CD1c-positive myeloid dendritic cell (primary cell): ENCODE results near the gene HAUS3.
"Not testable (repeated sequence)": the region's sequence is repeated elsewhere in the genome, so short reads cannot be mapped to it uniquely, and the experiment has no call there.

ENCODE experiments used
- DNase-seq: peaks from one replicate; pipeline ENCODE4 v3.0.0-alpha.2; 2016; ENCODE audit errors: extremely low spot score

The HAUS3 gene

DNA sequence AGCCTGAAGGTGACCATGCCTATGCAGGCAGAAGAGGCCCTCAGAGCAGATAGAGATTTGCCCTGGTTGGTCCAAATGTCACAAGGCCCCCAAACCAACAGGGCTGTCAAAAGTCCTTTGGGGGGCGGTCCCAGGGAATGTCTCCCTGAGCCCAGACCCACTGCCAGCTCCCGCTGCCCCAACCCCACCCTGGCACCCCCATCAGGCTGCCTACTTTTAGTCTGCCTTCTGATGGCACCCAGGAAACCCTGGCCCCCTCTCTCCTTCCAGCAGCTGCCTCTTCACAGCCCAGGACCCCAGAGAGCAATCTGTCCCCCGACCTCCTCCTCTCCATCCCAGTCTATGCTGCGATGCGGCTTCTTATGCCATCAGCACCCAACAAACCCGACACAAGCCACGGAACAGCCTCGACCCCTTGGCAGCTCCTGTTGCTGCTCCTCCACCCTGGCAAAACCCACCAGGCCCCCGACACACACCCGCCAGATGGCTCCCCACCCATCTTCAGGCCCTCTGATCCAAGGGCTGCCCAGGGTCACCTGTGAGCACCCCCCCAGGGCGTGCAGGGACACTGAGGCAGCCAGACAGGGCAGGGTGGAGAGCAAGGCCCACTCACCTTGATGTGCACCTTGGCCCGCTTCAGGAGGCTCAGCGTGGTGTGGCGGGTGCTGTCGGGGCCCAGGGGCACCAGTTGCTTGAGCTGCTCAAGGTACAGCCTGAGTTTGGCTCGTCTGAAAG is 10.0 kb upstream of the HAUS3 start:
- no peak for DNase-seq

DNA sequence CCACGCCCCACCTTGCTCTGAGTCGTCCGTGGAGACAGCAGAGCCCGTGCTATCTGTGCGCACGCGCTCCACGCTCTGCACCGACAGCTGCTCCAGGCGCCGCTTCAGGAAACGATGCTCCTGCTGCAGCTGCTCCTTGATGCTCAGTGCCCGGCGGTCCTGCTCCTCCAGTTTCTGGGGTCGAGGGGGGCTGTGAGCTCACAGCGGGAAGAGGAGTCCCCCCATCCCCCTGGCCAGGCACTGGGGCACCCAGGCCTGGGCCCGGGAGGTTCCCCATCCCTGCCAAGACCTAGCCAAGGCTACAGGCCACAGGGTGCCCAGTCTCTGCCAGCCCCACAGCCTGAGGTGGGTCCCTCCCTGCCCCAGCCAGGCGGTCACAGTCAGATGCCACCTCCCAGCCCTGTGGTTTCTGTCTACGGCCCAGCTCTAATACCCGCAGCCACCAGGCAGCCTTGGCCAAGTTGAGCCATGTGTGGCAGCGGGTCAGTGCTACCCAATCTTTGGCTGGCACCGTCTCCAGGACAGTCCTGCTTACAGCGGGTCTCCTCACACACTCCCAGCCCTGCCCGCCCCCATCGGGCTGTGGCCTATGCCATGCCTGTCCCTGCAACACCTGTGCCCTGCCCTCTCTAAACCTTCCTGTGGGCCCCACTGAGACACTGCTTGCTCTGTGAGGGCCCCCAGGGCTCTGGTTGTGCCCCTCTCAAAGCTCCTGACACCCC is 9.3 kb upstream of the HAUS3 start:
- DNase-seq = no peak

DNA sequence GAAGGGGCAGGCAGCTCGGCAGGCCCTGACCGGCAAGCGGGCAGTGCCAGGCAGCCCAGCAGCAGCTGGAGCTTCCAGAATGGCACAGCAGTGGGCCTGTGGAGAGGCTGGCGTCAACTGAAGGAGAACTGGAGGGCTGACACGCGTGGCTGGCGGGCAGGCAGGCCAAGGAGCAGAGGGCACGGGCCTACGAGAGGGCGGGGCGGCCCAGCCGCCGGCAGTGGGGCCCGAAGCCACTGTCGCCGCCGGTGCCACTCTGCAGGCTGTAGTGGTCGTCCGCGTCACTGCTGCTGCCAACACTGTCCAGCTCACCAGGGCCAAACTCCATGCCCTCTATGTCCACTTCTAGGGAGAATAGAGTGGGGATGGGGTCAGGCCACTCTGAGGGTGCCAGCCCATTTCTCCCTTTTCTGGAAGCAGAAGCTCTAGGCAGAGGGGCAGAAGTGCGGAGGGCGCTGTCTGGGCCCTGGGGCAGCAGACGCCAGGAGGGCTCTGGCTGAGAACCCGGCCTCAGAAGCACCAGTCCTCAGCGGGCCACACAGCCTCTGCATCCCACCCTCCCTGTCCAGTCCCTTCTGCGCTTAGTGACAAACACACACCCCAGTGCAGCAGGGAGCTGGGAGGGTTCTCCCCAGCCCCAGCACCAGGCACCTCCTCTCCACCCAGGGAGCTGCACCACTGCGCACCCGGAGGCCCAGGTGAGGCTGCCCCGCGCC is 8.6 kb upstream of the HAUS3 start:
- DNase-seq = no peak

DNA sequence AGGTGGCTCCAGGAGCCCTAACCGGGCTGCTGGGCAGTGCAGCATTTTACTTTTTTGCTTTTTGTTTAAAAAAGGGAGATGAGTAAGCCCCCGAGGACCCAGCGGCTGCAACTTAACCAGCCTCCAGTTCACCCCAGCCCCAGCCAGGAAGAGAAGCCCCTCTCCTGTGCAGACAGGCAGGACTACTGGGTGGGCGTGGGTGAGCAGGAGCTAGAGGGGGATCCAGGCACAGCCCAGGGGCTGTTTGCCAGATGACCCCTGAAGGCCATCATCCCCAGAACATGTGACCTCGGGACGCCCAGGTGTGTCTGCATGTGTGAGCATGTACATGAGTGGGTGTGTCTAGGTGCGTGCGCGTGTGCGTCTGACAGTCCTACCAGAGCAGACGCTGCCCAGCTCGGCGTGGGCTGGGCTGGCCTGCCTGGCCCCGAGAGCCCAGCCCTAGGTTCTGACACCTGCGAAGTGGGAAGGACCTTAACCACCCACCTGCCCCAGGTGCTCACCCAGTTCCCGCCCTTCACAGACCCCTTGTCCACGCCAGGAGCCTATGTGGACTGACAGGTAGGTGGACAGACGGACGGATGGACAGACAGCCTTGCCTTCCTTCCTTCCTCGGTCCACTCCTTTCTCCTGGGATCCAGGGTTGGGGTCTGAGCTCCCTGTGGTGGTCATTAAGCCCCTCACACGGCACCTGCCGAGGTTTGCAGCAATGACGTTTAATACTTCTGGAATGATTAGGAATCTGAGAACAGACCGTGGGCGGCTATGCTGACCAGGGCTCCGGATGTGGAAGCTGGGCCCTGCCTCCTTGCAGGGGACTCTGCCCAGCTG is 7.8 kb upstream of the HAUS3 start:
- no peak for DNase-seq

DNA sequence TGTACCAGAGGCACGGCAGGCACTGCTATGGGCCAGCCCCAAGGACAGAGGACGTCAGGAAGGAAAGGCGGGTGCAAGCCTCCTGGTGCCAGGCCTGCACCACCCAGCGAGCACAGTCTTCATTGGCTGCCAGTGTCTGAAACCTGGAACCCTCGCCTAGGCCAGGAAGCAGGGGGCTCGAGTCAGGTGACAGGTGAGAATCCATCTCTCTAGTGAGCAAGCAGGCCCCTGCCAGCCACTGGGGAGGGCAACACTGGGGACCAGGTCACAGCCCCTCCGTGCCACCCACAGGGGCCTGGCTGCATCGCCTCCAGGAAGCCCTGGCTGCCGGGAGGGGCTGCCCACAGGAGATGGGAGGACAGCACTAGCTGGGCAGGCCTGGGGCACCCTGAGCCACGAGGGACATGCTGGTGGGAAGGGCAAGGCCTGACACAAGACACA is 6.9 kb upstream of the HAUS3 start:
- DNase-seq = no peak

DNA sequence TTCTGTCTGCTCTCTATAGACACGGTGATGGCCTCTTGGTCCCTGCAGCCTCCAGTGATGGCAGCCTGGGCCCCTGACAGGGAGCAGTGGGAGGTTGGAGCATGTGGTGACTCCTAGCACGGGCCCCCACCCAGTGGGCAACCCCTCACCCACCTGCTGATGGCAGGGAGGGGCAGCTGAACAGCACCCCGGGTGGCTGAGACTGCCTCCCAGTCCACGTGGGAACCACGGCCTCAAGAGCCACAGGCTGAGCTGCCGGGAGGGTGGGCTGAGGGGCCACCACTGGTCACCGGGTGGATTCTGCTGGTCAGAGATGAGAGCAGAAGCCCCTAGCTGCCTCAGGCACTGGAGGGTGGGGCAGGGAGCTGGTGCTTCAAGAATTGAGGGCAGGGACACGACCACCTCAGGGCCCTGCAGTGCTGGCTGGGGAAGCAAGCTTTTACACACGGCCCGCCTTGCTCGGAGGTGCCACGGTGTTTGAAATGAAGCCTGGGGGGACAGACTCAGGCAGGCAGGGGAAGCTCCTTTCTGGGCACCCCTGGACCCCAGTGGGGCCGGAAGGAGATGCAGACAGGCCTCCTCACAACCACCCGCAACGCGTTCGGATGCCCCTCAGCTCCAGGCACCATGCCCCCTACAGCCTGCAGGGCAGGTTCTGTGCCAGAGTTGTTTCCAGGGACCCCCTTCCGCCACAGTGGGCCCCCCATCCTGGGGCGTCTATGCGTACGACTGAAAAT is 6.3 kb upstream of the HAUS3 start:
- DNase-seq = no peak

DNA sequence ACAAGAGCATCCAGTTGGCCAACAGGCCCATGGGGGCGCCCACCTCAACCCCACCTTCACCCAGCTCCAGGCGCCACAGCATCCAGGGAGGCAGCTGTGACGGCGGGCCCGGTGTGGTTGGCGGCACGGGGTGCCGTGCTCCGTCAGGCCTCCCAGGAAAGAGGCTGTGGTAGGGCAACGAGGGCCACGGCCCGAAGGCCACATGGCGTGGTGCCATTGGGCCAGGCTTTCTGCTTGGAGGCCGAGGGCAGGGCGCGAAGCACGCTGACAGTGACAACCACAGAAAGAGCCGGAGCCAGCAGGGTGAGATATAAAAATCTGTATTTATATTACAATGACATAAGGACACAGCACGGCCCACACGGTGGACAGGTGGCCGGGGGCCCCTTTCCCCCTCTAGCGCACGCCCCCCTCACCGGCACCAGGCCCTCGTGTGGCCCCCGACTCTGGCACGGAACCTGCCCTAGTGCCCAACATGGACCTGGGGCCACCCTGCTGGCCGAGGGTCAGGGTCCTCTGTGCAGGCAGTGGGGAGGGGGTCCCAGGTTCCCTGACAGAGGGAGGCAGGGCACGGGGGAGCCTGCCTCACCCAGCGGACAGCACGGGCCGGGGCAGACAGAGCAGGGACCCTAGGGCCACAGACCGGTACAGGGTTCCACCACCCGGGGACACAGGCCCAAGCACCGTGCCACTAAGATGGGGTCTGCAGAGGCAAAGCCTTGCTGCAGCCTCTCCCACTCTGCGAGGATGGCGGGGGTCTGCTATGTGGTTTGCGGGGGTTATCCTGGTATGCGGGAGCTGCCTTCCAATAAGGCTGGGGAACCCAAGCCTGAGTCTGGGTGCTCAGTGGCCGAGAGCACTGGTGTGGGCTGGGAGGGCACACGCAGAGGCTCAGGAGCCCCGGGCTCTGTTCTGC is 5.5 kb upstream of the HAUS3 start:
- no peak for DNase-seq

DNA sequence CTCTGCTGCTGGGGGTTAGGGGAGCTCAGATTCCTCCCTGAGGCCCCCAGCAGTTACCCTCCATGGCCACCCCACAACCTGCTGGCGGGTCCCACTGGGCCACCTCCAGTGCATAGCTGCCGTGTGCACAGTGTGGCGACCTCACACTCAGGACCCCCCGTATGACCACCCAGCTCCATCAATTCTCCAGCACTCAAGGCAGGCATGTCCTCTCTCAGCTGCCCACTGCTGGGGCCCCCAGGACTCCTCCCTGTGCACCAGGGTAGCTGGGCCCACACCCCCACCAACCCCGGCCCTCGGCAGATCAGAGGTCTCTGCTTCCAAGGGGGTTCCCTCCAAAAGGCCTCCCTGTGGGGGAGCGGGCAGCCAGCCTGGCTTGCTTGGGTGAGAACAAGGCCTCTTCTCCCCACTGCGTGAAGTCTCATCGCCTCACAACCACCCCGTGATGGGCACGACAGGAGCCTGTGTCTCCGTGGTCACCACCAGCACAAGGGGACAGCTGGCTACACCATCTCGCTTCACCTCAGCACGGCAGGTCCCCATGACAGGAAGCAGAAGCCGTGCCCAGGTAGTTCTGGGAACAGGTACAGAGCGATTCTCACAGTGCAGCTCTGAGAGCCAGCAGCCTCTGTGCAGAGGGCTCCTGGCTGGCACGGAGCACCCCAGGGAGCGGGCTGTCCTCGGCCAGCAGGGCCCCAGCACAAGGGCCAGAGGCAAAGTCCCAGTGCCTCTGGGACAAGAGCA is 4.6 kb upstream of the HAUS3 start:
- no peak for DNase-seq

DNA sequence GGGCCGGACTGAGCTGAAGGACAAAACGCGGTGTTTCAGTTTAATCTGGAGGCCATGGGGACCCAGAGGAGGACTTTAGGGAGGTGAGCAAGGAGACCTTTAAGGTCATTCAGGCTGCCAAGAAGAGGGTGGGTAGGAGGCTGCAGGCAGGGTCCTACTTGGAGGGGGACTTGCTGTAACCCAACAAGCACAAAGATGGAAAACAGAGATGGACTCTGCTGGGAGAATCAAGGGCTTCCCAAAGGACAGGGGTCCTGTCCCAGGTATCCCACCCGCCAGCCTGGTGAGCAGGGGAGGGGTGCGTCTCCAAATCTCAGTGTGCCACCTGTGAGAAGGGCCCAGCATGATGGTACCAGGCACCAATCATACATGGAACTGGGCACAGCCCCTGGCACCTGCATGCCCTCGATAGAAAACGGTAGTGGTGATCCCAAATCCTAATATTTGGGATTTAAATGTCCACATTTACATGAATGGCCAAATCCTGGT is 3.9 kb upstream of the HAUS3 start:
- no peak for DNase-seq

DNA sequence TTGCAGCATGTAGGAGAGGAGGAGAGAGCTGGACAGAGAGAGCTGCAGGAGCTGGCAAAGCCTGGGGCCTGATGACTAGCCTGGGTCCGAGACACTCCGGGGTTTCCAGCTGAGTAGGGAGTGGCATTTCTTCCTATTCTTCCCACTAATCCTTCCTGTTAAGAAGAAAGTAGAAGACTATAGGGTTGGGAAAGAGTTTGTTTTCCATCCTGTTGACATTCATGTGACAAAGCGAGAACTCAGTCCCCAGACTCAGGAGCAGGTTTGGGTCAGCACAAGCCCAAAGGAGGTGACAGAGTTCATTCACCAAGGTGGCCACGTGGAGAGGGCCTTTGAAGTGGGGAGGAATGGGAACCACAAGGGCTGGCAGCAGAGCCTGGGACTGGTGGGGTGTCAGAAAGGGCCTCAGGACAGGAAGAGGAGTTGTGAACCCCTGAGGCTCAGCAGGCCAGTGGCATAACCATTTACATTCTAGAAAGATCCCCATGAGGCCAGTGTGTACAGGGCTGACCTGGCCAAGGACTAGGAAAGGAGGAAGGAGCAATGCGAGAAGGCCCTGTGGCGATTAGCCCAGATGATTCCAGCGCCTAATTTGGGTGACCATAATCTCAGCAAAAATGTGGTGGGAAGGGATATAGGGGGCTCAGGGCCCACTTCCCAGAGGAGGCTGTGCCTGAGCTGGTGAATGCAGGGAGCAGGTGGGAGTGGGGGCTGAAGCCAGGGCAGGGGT is 3.3 kb upstream of the HAUS3 start:
- DNase-seq = no peak

DNA sequence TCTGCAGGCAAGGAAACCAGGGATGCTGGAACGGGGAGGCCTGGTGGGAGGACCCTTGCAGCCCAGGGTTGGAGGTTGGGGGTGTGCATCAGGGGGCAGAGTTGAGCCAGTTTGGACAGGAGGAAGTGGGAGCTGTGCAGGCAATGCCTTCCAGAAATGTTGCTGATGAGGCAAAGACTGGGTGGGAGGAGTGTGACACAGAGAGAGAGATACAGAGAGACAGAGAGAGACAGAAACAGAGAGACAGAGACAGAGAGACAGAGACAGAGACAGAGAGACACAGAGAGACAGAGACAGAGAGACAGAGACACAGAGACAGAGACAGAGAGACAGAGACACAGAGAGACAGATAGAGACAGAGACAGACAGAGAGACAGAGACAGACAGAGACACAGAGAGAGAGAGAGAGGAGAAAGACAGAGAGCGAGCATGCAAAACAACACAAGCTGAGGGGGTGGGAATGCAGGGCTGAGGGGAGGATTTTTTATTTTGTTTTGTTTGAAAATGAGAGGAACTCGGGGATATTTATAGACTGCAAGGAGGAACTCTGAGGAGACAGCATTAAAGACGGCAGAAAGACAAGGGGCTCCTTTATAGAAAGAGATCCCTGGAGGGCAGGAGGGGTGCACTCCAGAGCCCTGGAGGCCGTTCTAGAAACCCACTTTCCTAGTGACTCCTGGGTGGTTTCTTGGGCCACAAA is 1.9 kb upstream of the HAUS3 start:
- peak; percentile 74 for DNase-seq

DNA sequence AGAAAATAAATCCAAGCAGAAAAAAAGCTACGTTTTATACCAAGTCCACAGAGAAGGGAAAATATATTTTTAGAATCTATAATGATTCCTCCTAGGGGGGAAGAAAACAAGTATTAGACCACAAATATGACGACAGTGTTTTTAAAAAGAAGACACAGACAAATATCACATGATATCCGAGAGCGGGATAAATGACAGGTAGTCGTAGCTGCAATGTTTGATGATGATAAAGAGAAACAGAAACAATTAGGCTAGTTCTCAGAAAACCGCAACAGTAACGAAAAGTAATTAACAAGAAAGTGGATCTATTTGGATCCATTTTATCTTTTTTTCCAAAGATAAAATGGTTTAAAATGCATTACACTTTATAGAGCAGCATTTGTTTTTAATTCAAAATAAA is 918 bp downstream of the HAUS3 start:
- peak; percentile 16 for DNase-seq

DNA sequence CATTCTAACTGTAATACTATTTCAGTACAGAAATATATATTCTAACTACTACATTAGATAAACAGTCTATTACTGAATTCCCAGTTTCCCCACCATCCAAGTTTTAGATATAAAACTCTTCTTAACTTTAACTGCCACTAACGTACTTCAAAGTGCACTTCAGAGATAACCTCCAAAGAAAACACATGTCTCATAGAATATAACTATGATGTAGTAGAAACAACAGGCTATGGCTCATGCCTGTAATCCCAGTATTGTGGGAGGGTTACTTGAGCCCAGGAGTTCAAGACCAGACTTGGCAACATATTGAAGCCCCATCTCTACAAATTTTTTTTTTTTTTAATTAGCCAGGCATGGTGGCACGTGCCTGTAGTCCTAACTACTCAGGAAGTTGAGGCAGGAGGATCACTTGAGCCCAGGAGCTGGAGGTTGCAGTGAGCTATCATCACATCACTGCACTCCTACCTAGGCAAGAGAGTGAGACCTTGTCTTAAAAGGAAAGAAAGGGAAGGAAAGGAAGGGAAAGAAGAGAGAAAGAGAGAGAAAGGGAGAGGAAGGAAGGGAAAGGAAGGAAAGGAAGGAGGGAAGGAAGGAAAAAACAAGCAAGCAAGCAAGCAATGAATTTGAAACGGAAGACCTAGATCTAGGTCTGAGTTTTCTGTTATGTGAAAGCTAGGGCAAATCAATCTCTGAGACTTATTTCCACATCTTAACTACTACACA is 4.8 kb downstream of the HAUS3 start:
- no peak for DNase-seq

DNA sequence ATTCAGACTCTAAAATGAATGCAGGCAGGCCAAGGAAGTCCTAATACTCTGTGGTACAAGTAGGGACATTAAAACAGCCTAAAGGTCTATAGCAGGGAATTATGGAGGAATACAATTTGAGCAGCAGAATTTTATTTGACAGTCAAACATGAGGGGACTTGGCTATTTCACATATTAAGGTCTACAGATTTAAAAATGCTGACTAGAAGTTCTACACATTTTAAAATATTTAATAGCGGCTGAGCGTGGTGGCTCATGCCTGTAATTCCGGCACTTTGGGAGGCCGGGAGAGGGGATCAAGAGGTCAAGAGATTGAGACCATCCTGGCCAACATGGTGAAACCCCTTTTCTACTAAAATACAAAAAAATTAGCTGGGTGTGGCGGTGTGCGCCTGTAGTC is 10.8 kb downstream of the HAUS3 start:
- no peak for DNase-seq

DNA sequence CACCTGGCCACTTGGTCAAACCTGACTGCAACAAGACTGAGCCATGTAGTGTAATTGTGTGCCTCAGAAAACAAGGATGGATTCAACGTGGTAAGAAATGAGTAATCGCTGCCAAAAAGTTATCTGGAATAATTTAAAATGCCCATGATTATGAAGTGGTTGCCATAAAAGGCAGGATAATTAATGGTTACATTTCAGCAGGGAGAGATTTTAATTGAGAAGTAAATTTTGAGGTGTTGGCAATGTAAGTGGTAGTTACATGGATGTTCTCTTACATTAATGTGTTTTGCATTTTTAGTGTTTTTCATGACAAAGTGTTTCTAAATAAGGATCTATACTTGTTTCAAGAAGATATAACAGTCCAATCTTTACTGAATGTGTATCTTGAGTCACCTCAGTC is 15.7 kb downstream of the HAUS3 start:
- DNase-seq = no peak

DNA sequence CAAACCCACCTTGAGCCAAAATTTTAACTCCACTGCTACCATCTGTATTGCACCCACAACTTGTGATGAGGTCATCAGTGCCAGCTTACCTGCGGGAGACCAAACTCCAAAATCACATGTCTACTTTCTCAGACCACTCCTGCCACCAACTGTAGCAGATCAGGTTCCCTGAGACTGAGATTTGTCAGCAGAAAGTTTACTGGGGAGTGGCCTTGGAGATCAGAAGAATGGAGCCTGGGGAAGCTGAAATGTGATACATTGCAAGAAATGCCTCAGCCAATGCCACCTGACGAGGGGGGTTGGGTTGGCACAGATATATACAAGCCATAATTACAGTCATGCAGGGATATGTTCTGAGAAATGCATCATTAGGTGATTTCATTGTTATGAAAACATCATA is 19.1 kb downstream of the HAUS3 start:
- no peak for DNase-seq

DNA sequence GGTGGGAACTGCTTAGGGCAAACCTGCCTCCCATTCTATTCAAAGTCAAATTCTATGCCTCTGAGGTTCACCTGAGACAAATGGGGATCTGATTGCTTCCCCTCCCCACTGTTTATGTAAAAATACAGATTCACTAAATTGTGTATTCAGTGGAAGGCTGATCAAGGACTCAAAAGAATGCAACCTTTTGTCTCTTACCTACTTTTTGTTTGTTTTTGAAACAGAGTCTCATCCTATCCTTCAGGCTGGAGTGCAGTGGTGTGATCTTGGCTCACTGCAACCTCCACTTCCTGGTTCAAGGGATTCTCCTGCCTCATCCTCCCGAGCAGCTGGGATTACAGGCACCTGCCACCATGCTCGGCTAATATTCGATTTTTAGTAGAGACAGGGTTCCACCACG is 20.5 kb downstream of the HAUS3 start:
- not testable (repeated sequence) for DNase-seq
